ENCODE data around the gene FNDC8.

DNA sequence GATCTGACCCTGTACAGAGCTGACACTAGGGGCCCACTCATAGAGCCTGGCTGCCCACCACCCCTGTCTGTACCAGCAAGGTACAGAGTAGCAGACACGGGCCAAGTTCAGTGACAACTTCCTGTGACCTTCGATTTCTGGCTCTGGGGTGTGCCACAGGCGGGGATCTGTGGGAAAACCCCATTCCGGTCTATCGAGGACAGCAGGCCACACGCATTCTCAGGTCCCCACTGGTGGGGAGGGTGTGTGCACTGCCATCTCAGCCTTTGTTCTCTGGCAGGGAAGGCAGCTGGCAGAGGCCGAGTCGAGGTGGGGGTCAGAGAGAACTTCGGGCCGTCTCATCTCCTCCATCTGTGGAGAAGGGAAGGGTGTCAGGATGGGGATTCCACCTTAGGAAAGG, 10.7 kb downstream of the FNDC8 start:
- TF ChIP-seq, protein P1, sequence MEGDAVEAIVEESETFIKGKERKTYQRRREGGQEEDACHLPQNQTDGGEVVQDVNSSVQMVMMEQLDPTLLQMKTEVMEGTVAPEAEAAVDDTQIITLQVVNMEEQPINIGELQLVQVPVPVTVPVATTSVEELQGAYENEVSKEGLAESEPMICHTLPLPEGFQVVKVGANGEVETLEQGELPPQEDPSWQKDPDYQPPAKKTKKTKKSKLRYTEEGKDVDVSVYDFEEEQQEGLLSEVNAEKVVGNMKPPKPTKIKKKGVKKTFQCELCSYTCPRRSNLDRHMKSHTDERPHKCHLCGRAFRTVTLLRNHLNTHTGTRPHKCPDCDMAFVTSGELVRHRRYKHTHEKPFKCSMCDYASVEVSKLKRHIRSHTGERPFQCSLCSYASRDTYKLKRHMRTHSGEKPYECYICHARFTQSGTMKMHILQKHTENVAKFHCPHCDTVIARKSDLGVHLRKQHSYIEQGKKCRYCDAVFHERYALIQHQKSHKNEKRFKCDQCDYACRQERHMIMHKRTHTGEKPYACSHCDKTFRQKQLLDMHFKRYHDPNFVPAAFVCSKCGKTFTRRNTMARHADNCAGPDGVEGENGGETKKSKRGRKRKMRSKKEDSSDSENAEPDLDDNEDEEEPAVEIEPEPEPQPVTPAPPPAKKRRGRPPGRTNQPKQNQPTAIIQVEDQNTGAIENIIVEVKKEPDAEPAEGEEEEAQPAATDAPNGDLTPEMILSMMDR (IDR thresholded peaks at IDR 0.05; ENCODE audit: insufficient read depth, low read length, poor library complexity, severe bottlenecking) = no peak
- TF ChIP-seq EZH2phosphoT487 (conservative IDR thresholded peaks at IDR 0.05; ENCODE audit: low read length) = no peak
